AG10803 (cell line): ENCODE results near the gene FHIT.
A peak's percentile ranks its signal among the peaks of the same experiment; 100 is the strongest.

ENCODE experiments used
- DNase-seq: peaks from one replicate; pipeline ENCODE4 v3.0.0; 2010; ENCODE audit warnings: low read depth
- H3K4me3 ChIP-seq: 2 replicates; pipeline ENCODE4 v1.5.1; 2011; ENCODE audit warnings: mild to moderate bottlenecking, low read length, control low read depth
- TF ChIP-seq, protein P1 (sequence below): conservative IDR thresholded peaks from 2 replicates; pipeline ENCODE4 v1.5.1; 2011; ENCODE audit warnings: mild to moderate bottlenecking, low read length, control low read depth, inconsistent platforms

The FHIT gene

DNA sequence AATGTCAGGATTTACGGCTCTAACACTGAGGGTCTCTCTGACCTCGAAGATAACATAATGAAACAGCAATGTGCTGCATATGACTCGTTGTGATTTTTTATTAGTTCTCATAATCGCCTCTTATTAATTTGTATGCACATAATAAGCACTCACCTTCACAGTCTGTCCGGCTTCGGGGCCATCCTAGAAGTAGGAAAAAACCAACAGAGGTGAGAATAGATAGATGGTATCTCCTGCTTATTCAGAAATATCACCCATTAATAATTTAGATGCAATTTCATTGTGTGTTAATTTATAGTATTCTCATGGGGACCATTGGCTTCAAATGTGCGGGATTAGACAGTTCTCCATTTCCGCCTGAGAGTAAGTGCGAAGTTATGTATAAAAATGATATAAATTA is 1240.0 kb downstream of the FHIT start:
- TF ChIP-seq, protein P1, sequence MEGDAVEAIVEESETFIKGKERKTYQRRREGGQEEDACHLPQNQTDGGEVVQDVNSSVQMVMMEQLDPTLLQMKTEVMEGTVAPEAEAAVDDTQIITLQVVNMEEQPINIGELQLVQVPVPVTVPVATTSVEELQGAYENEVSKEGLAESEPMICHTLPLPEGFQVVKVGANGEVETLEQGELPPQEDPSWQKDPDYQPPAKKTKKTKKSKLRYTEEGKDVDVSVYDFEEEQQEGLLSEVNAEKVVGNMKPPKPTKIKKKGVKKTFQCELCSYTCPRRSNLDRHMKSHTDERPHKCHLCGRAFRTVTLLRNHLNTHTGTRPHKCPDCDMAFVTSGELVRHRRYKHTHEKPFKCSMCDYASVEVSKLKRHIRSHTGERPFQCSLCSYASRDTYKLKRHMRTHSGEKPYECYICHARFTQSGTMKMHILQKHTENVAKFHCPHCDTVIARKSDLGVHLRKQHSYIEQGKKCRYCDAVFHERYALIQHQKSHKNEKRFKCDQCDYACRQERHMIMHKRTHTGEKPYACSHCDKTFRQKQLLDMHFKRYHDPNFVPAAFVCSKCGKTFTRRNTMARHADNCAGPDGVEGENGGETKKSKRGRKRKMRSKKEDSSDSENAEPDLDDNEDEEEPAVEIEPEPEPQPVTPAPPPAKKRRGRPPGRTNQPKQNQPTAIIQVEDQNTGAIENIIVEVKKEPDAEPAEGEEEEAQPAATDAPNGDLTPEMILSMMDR, result no peak
- DNase-seq, result no peak
- H3K4me3 ChIP-seq, result no peak overlapping the region

DNA sequence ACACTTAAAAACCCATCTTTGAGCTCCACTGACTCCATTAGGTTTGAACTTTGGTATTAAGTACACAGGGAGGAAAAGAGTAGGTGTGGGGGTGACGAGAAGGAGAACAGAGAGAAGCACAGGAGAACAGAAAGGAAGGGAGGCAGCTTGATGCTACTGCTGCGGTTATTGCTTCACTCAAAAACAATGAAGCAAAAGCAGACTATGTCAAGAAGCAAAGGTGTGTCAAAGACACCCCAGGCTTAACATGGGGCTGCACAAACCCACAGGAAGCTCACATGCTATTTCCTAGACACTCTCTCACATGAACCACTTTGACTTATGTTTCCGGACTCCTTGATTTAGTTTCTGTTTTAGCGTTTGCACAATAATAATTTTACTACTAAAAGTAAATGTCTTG is 1240.5 kb downstream of the FHIT start:
- no peak overlapping the region for H3K4me3 ChIP-seq
- DNase-seq, result no peak
- TF ChIP-seq, protein P1, result no peak

DNA sequence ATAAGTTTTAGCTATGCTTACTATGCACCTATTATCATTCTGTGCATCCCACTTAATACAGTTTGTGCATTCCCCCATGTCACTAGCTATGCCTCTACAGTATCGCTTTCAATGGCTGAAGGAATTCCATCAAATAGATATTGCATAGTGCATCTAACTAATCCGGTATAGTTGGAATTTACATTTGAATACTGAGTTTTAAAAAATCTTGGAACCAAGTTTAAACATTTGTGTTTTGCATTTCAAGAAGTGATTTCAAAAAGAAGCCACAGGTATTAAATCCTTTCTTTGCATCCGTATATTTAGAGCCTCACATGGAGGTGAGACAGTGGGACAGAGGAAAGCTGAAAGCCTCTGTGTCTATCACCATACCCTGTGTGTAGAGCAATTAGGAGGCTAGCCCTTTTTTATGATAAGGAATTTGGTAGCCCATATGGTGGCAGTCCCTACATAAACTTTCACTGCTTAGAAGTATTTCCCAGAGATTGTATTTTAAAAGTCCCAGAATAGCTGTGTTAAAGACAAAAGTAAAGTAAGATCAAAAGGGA is 1241.2 kb downstream of the FHIT start:
- H3K4me3 ChIP-seq, result no peak overlapping the region
- no peak for DNase-seq
- TF ChIP-seq, protein P1, result no peak

DNA sequence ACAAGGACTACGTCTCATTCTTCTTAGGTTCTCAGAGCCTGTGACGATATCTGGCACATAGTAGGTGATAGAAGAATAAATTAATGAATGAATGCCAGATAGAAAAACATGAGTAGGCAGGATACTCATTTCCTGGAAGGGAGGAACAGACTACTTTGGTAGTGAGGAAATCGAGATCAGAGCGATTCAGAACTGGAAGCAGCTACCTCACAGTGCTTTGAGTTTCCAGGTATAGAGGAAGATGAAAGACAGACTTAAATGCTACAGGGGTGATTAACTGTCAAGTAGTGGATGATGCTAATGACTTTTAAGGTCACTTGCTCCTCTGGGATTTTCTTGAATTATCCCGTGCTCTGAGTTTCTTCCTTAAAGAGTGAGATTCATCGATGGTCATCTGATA is 1249.9 kb downstream of the FHIT start:
- DNase-seq, result no peak
- TF ChIP-seq, protein P1, result no peak

DNA sequence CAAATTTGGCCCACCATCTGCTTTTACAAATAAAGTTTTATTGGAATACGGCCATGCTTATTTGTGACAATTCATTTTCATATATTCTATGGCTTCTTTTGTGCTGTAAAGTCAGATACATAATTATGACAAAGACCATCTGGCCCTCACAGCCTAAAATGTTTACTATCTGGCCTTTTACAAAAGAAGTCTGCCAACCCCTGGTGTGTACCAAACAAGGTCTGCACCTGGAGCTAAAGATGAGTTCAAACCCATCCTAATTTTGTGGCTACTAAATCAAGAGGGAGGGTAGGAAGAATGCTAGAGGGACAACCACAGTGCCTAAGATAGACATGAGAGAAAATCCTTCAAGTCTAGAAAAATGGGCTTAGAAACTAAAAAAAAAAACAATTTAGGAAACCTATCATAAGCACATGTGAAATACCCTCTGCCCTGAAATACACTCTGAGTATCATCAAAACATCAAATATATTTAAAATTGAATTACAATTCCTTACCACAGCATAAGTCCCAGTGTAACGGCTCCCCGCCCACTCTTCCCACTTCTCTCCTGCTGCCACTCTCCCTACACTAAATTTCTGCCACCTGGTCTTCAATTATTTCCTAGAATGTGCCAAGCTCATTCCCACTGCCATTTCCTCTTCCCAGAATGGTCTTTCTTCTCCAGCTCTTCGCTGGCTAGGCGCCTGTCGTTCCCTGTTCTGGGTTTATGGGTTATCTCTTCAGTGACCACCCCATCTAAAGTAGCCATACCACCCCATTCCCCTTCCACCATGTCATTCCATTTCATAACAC is 1250.7 kb downstream of the FHIT start:
- no peak for DNase-seq
- TF ChIP-seq, protein P1, result no peak

More for the DNA sequence above, 1249.9 kb downstream of the FHIT start:
- H3K4me3 ChIP-seq, result no peak overlapping the region

DNA sequence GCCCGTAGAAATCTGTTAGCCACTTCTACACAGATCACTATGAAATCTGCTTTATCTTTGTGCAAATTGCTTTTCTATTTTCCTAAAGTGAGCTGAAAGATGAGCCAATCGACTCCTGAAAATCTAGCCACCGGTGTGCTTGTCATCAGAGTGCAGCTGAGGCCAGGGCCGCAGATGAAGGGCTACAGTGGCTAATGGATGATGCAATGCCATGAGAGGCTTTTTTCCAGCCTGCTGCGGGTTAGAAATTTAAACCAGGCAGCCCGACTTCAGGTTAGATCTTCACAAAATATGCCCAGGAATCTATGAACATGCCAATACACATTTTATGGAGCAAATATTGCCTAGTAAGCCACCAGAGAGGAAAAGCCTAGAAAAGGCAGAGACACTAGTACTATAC is 1253.2 kb downstream of the FHIT start:
- no peak overlapping the region for H3K4me3 ChIP-seq
- TF ChIP-seq, protein P1, result no peak
- DNase-seq, result peak; percentile 11

More for the DNA sequence above, 1250.7 kb downstream of the FHIT start:
- no peak overlapping the region for H3K4me3 ChIP-seq

DNA sequence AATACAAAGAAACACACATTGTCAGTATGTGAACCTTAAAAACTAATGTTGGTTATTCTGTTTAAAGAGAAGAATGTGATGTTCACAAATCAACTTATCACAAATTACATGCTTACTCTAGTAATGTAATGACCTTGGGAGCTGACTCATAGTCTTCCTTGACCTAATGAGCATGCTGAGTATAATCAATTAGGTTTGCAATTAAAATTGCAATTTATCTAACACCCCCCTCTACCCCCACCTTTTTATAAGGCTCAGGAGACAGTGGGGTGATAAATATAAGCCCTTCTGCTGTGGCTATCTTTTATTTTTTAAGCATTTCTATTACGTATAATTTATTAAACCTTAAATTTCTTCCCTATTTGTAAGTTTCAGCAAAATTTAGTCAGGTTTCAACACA is 1253.7 kb downstream of the FHIT start:
- TF ChIP-seq, protein P1, result no peak
- DNase-seq, result no peak
- no peak overlapping the region for H3K4me3 ChIP-seq
